Measurements from ENCODE around the gene CATSPER1. TPM values are rescaled to one million over a fixed set of nuclear protein-coding genes. Genes with fewer than 3 reads are reported as not detected.

Gene CATSPER1
- total and polyA plus RNA-seq, 2 experiments from 2014 or later: not detected

- TF ChIP-seq EZH2 (IDR thresholded peaks at IDR 0.05; ENCODE audit: low read depth, unreplicated experiment) (no peak), EZH2phosphoT487 (IDR thresholded peaks at IDR 0.05; ENCODE audit: unreplicated experiment) (no peak), ZNF114 (CRISPR knock-in tag; IDR thresholded peaks at IDR 0.05) (no peak), NANOG (IDR thresholded peaks at IDR 0.05; ENCODE audit: borderline replicate concordance) (no peak), REST (IDR thresholded peaks at IDR 0.05; ENCODE audit: unreplicated experiment) (no peak), STAT1 (IDR thresholded peaks at IDR 0.05; ENCODE audit: unreplicated experiment) (no peak), POLR2AphosphoS5 (IDR thresholded peaks at IDR 0.05; ENCODE audit: low read depth) (no peak), JUNB (IDR thresholded peaks at IDR 0.05; ENCODE audit: unreplicated experiment) (no peak)
Measured at GRCh38 chr11:65972116-65972515, 54.2 kb downstream of the CATSPER1 start (continued).

DNA sequence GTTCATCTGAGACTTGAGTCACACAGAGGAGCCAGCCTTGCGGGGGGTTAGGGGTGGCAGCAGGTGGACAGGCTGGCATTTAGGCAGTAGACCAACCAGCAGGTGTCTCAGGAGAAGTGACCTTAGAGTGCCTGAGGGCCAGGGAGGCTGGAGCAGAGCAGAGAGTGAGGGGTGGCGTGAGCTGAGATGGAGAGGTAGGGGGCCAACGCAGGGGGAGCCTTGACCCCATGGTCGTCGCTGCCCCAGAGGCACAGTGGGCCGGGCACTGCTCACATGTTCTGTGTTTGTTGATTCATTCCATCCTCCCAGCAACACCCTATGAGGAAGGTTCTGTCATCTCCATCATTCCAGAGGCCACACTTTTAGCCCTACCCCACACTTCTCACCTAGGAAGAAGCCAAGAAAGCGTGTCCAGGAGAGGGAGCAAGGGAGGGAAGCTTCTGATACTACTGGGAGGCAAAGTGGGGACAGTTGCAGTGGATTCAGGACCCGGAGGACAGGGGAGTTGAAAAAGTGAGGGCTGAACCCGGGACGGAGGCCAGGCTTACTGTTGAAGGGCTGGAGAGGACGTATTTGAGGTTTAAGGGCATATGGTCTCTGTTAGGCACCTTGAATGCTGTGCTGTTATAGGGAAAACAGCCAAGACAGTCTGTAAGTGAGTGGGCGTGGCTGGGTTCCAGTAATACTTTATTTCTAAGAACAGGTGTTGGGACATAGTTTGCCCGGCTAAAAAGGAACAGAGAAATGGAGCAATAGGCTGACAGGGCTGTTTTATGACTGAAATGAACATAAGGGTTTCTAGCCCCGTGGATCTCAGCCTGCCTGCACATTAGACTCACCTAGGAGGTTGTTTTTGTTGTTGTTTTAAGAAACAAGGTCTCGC, 57.4 kb downstream of the CATSPER1 start:
- H3K27ac ChIP-seq (ENCODE audit: low read depth): no peak overlapping the region
- H3K4me1 ChIP-seq (ENCODE audit: insufficient read depth): no peaks in the 10 kb centered on the region
- Mint-ChIP-seq H3K27me3 (ENCODE audit: insufficient read depth, low read depth, poor library complexity) (peaks cover 10% of the 10 kb centered on the region), H3K4me3 (no peak overlapping the region), H3K27ac (no peak overlapping the region), H3K36me3 (ENCODE audit: low read depth) (peaks cover 81% of the 10 kb centered on the region), H3K4me1 (peaks cover 5% of the 10 kb centered on the region; the same call in 2 of the 3 replicates), H3K9me3 (peaks cover 7% of the 10 kb centered on the region; the same call in 2 of the 3 replicates)
- H3K79me2 ChIP-seq (replicated peaks; ENCODE audit: insufficient read depth): peaks cover 8% of the 10 kb centered on the region
- H4K20me1 ChIP-seq (replicated peaks; ENCODE audit: insufficient read depth): no peaks in the 10 kb centered on the region; the same call in none of the 2 replicates
- no peaks in the 10 kb centered on the region for H3K27me3 ChIP-seq (ENCODE audit: insufficient read depth)
- no peak for ATAC-seq
- no peak for DNase-seq (ENCODE audit: low spot score)
- H3K36me3 ChIP-seq (ENCODE audit: insufficient read depth): no peaks in the 10 kb centered on the region; the same call in 1 of the 2 replicates
- no peaks in the 10 kb centered on the region; the same call in 1 of the 2 replicates for H3F3A ChIP-seq (replicated peaks; ENCODE audit: low read depth)
- no peak overlapping the region for H3K4me3 ChIP-seq
- H2AFZ ChIP-seq: no peak overlapping the region
- no peaks in the 10 kb centered on the region for H3K9me2 ChIP-seq (ENCODE audit: insufficient read depth)
- no peak overlapping the region for H3K4me2 ChIP-seq
- no peak for TF ChIP-seq STAT1 (IDR thresholded peaks at IDR 0.05; ENCODE audit: unreplicated experiment)
- TF ChIP-seq, protein P1, sequence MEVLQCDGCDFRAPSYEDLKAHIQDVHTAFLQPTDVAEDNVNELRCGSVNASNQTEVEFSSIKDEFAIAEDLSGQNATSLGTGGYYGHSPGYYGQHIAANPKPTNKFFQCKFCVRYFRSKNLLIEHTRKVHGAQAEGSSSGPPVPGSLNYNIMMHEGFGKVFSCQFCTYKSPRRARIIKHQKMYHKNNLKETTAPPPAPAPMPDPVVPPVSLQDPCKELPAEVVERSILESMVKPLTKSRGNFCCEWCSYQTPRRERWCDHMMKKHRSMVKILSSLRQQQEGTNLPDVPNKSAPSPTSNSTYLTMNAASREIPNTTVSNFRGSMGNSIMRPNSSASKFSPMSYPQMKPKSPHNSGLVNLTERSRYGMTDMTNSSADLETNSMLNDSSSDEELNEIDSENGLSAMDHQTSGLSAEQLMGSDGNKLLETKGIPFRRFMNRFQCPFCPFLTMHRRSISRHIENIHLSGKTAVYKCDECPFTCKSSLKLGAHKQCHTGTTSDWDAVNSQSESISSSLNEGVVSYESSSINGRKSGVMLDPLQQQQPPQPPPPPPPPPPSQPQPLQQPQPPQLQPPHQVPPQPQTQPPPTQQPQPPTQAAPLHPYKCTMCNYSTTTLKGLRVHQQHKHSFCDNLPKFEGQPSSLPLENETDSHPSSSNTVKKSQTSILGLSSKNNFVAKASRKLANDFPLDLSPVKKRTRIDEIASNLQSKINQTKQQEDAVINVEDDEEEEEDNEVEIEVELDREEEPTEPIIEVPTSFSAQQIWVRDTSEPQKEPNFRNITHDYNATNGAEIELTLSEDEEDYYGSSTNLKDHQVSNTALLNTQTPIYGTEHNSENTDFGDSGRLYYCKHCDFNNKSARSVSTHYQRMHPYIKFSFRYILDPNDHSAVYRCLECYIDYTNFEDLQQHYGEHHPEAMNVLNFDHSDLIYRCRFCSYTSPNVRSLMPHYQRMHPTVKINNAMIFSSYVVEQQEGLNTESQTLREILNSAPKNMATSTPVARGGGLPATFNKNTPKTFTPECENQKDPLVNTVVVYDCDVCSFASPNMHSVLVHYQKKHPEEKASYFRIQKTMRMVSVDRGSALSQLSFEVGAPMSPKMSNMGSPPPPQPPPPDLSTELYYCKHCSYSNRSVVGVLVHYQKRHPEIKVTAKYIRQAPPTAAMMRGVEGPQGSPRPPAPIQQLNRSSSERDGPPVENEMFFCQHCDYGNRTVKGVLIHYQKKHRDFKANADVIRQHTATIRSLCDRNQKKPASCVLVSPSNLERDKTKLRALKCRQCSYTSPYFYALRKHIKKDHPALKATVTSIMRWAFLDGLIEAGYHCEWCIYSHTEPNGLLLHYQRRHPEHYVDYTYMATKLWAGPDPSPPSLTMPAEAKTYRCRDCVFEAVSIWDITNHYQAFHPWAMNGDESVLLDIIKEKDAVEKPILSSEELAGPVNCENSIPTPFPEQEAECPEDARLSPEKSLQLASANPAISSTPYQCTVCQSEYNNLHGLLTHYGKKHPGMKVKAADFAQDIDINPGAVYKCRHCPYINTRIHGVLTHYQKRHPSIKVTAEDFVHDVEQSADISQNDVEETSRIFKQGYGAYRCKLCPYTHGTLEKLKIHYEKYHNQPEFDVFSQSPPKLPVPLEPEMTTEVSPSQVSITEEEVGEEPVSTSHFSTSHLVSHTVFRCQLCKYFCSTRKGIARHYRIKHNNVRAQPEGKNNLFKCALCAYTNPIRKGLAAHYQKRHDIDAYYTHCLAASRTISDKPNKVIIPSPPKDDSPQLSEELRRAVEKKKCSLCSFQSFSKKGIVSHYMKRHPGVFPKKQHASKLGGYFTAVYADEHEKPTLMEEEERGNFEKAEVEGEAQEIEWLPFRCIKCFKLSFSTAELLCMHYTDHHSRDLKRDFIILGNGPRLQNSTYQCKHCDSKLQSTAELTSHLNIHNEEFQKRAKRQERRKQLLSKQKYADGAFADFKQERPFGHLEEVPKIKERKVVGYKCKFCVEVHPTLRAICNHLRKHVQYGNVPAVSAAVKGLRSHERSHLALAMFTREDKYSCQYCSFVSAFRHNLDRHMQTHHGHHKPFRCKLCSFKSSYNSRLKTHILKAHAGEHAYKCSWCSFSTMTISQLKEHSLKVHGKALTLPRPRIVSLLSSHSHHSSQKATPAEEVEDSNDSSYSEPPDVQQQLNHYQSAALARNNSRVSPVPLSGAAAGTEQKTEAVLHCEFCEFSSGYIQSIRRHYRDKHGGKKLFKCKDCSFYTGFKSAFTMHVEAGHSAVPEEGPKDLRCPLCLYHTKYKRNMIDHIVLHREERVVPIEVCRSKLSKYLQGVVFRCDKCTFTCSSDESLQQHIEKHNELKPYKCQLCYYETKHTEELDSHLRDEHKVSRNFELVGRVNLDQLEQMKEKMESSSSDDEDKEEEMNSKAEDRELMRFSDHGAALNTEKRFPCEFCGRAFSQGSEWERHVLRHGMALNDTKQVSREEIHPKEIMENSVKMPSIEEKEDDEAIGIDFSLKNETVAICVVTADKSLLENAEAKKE (CRISPR knock-in tag; IDR thresholded peaks at IDR 0.05): no peak
- no peak for TF ChIP-seq ZNF331 (CRISPR knock-in tag; IDR thresholded peaks at IDR 0.05; ENCODE audit: low read depth)
- TF ChIP-seq, protein P2, sequence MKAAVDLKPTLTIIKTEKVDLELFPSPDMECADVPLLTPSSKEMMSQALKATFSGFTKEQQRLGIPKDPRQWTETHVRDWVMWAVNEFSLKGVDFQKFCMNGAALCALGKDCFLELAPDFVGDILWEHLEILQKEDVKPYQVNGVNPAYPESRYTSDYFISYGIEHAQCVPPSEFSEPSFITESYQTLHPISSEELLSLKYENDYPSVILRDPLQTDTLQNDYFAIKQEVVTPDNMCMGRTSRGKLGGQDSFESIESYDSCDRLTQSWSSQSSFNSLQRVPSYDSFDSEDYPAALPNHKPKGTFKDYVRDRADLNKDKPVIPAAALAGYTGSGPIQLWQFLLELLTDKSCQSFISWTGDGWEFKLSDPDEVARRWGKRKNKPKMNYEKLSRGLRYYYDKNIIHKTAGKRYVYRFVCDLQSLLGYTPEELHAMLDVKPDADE (IDR thresholded peaks at IDR 0.05): no peak
